Measurements from ENCODE around the gene MEA1. TPM values are rescaled to one million over a fixed set of nuclear protein-coding genes. Genes with fewer than 3 reads are reported as not detected.
A peak's percentile ranks its signal among the peaks of the same experiment; 100 is the strongest.
"Not testable (repeated sequence)": the region's sequence is repeated elsewhere in the genome, so short reads cannot be mapped to it uniquely, and the experiment has no call there.

The MEA1 gene
- total RNA-seq, 1 experiment from 2014 or later = 64.8 TPM

GRCh38 chr6:42998205-42998604 lies 15.5 kb downstream of the MEA1 start:
- H2AFZ ChIP-seq (ENCODE audit: low read depth, low read length, poor library complexity, severe bottlenecking); POLR2A ChIA-PET; H3K9ac ChIP-seq (ENCODE audit: low read length); DNase-seq (ENCODE audit: low read depth, low spot score); ATAC-seq; H3K36me3 ChIP-seq (ENCODE audit: control insufficient read depth in 1 of 2, insufficient read depth in 2 of 2, low read length in 2 of 2); H3K27me3 ChIP-seq (ENCODE audit: insufficient read depth, low read length); H3K79me2 ChIP-seq (ENCODE audit: insufficient read depth, low read length); H3K4me2 ChIP-seq (ENCODE audit: low read length); H4K20me1 ChIP-seq (ENCODE audit: insufficient read depth); BruUV-seq (replicated peaks); H3K27ac ChIP-seq (ENCODE audit: low read depth, low read length); H3K4me3 ChIP-seq (replicated peaks in 1 of 2; ENCODE audit: low read depth in 1 of 2, low read length in 2 of 2); CTCF ChIA-PET; H3K9me3 ChIP-seq (ENCODE audit: control insufficient read depth in 1 of 2, insufficient read depth in 1 of 2, low read depth in 1 of 2, low read length in 2 of 2); H3K9me2 ChIP-seq (ENCODE audit: insufficient read depth); intact Hi-C loops (cut with micrococcal nuclease); RAD21 ChIA-PET (ENCODE audit: low non-redundant PET in 1 of 2, low total read pairs in 2 of 2, uncharacterized antibody in 2 of 2, unreplicated experiment in 2 of 2); H3K4me1 ChIP-seq (ENCODE audit: control insufficient read depth in 1 of 2, insufficient read depth in 2 of 2, low read length in 2 of 2): not testable (repeated sequence)

GRCh38 chr6:42996513-42996912 lies 17.2 kb downstream of the MEA1 start:
- RAD21 ChIA-PET (ENCODE audit: low non-redundant PET in 1 of 2, low total read pairs in 2 of 2, uncharacterized antibody in 2 of 2, unreplicated experiment in 2 of 2) = no interaction called here
- Histone ChIP-seq H3K4me2 (ENCODE audit: low read length) (no peak overlapping the region), H3K4me1 (ENCODE audit: control insufficient read depth in 1 of 2, insufficient read depth in 2 of 2, low read length in 2 of 2) (no peaks in the 10 kb centered on the region), H2AFZ (ENCODE audit: low read depth, low read length, poor library complexity, severe bottlenecking) (no peak overlapping the region), H3K9me2 (ENCODE audit: insufficient read depth) (no peaks in the 10 kb centered on the region), H3K27me3 (ENCODE audit: insufficient read depth, low read length) (no peaks in the 10 kb centered on the region), H3K9me3 (ENCODE audit: control insufficient read depth in 1 of 2, insufficient read depth in 1 of 2, low read depth in 1 of 2, low read length in 2 of 2) (no peaks in the 10 kb centered on the region), H3K27ac (ENCODE audit: low read depth, low read length) (no peak overlapping the region), H3K4me3 (replicated peaks in 1 of 2; ENCODE audit: low read depth in 1 of 2, low read length in 2 of 2) (no peak overlapping the region), H3K36me3 (ENCODE audit: control insufficient read depth in 1 of 2, insufficient read depth in 2 of 2, low read length in 2 of 2) (peaks cover 2 to 3% of the 10 kb centered on the region in 2 experiments; a peak in 1 of 4 replicates), H3K9ac (ENCODE audit: low read length) (no peak overlapping the region), H4K20me1 (ENCODE audit: insufficient read depth) (no peaks in the 10 kb centered on the region), H3K79me2 (ENCODE audit: insufficient read depth, low read length) (peaks cover 4% of the 10 kb centered on the region; the same call in 1 of the 2 replicates)
- POLR2A ChIA-PET = interaction anchor here (1.0 to 1.1 kb wide), 2 partner anchors 12 to 17 kb away, joined by 3 to 4 read pairs; partner anchors contain the start of genes KLHDC3, MEA1 and PPP2R5D
- ATAC-seq (no peak), DNase-seq (ENCODE audit: low read depth, low spot score) (no peak)
- no peak for TF ChIP-seq CEBPB (IDR thresholded peaks at IDR 0.05; ENCODE audit: low read depth)
- peak; percentile 16; the same call in 1 of the 2 replicates for TF ChIP-seq RAD21 (IDR thresholded peaks at IDR 0.05; ENCODE audit: low read depth)
- TF ChIP-seq MAX (IDR thresholded peaks at IDR 0.05) = no peak
- intact Hi-C loops (cut with micrococcal nuclease) = no loop called here
- CTCF ChIA-PET = interaction anchor here (1.2 to 2.6 kb wide), 3 partner anchors 9 to 147 kb away, joined by 3 to 12 read pairs (median 3); partner anchors contain the start of gene PPP2R5D
- BruUV-seq (replicated peaks) = no TSS peak
